Stimulated activated effector memory CD8-positive, alpha-beta T cell treated with anti-CD3 and anti-CD28 coated beads, Interleukin-12 subunit alpha, Interleukin-12 subunit beta, amount 100 ng/mL, for 72 hours (primary cell): ENCODE results near the gene DAGLB.

Experiments
- ATAC-seq: fragments of 150-1000 bp; cut with Tn5 transposase; 2 replicates; pipeline ENCODE4 v1.10.0; 2021
- DNase-seq, 2 donors: peaks; one replicate each; pipeline ENCODE4 v3.0.0; 2021 to 2022; ENCODE audit warnings: low spot score in 2 of 2
- H3K27ac Mint-ChIP-seq: one replicate; pipeline ENCODE4 v1.8.0; 2022; ENCODE audit warnings: mild to moderate bottlenecking, mixed read lengths
- H3K36me3 Mint-ChIP-seq: one replicate; pipeline ENCODE4 v1.8.0; 2022; ENCODE audit warnings: mild to moderate bottlenecking, mixed read lengths
- H3K4me1 Mint-ChIP-seq: one replicate; pipeline ENCODE4 v1.8.0; 2022; ENCODE audit warnings: mixed read lengths
- H3K4me3 Mint-ChIP-seq: one replicate; pipeline ENCODE4 v1.8.0; 2022; ENCODE audit warnings: mild to moderate bottlenecking, mixed read lengths
- H3K9me3 Mint-ChIP-seq: one replicate; pipeline ENCODE4 v1.8.0; 2022; ENCODE audit warnings: mixed read lengths

Gene DAGLB

GRCh38 chr7:6446838-6447580, 745 bp downstream of the DAGLB start:
- Mint-ChIP-seq H3K4me1 (peaks cover 30% of the 10 kb centered on the region), H3K27ac (peak overlapping the region; percentile 96), H3K9me3 (no peaks in the 10 kb centered on the region), H3K4me3 (peak overlapping the region; percentile 90), H3K36me3 (peaks cover 52% of the 10 kb centered on the region)
- ATAC-seq (peak; percentile 60), DNase-seq (peak; percentile 7 to 74)

- ATAC-seq, result no peak
- H3K36me3 Mint-ChIP-seq, result peaks cover 70% of the 10 kb centered on the region
- H3K4me3 Mint-ChIP-seq, result no peak overlapping the region
- H3K4me1 Mint-ChIP-seq, result peaks cover 33% of the 10 kb centered on the region
- H3K27ac Mint-ChIP-seq, result no peak overlapping the region
- DNase-seq, result no peak
- H3K9me3 Mint-ChIP-seq, result no peaks in the 10 kb centered on the region
These were observed 3.1 kb downstream of the DAGLB start for GRCh38 chr7:6444516-6445269.

GRCh38 chr7:6443372-6443941, 4.3 kb downstream of the DAGLB start:
- ATAC-seq (no peak), DNase-seq (no peak)
- peaks cover 33% of the 10 kb centered on the region for H3K4me1 Mint-ChIP-seq
- H3K4me3 Mint-ChIP-seq, result no peak overlapping the region
- H3K36me3 Mint-ChIP-seq, result peaks cover 76% of the 10 kb centered on the region
- H3K27ac Mint-ChIP-seq, result no peak overlapping the region
- H3K9me3 Mint-ChIP-seq, result no peaks in the 10 kb centered on the region

- ATAC-seq (no peak), DNase-seq (no peak)
- Mint-ChIP-seq H3K4me3 (no peak overlapping the region), H3K36me3 (peaks cover 63% of the 10 kb centered on the region), H3K27ac (peak overlapping the region; percentile 69), H3K9me3 (no peaks in the 10 kb centered on the region), H3K4me1 (peaks cover 32% of the 10 kb centered on the region)
These were observed 5.6 kb downstream of the DAGLB start for GRCh38 chr7:6442114-6442513.

- peaks cover 64% of the 10 kb centered on the region for H3K36me3 Mint-ChIP-seq
- H3K9me3 Mint-ChIP-seq, result no peaks in the 10 kb centered on the region
- H3K4me3 Mint-ChIP-seq, result no peak overlapping the region
- no peak overlapping the region for H3K27ac Mint-ChIP-seq
- no peak for DNase-seq
- no peak for ATAC-seq
- peaks cover 32% of the 10 kb centered on the region for H3K4me1 Mint-ChIP-seq
These were observed 7.4 kb downstream of the DAGLB start for GRCh38 chr7:6440381-6440780.

GRCh38 chr7:6438427-6438826, 9.3 kb downstream of the DAGLB start:
- peaks cover 52% of the 10 kb centered on the region for H3K36me3 Mint-ChIP-seq
- H3K4me1 Mint-ChIP-seq, result peaks cover 26% of the 10 kb centered on the region
- H3K9me3 Mint-ChIP-seq, result no peaks in the 10 kb centered on the region
- DNase-seq (no peak), ATAC-seq (no peak)
- H3K27ac Mint-ChIP-seq, result no peak overlapping the region
- H3K4me3 Mint-ChIP-seq, result no peak overlapping the region

- Mint-ChIP-seq H3K36me3 (peaks cover 50% of the 10 kb centered on the region), H3K9me3 (no peaks in the 10 kb centered on the region), H3K4me1 (peaks cover 20% of the 10 kb centered on the region), H3K27ac (no peak overlapping the region), H3K4me3 (no peak overlapping the region)
- DNase-seq (no peak), ATAC-seq (peak; percentile 53)
These were observed 10.5 kb downstream of the DAGLB start for GRCh38 chr7:6437251-6437650.

- peak; percentile 23 for ATAC-seq
These were observed 11.4 kb downstream of the DAGLB start for GRCh38 chr7:6436385-6436685.

GRCh38 chr7:6435486-6436384, 12.0 kb downstream of the DAGLB start:
- H3K4me3 Mint-ChIP-seq, result peak overlapping the region; percentile 17
- ATAC-seq (peak; percentile 93), DNase-seq (peak; percentile 90 to 93)
- peaks cover 54% of the 10 kb centered on the region for H3K36me3 Mint-ChIP-seq
- H3K9me3 Mint-ChIP-seq, result no peaks in the 10 kb centered on the region
- H3K4me1 Mint-ChIP-seq, result peaks cover 15% of the 10 kb centered on the region
- no peak overlapping the region for H3K27ac Mint-ChIP-seq

More at GRCh38 chr7:6436385-6436685, 11.4 kb downstream of the DAGLB start:
- Mint-ChIP-seq H3K4me3 (peak overlapping the region; percentile 17), H3K36me3 (peaks cover 49% of the 10 kb centered on the region), H3K27ac (no peak overlapping the region), H3K4me1 (peaks cover 15% of the 10 kb centered on the region), H3K9me3 (no peaks in the 10 kb centered on the region)
- no peak for DNase-seq

GRCh38 chr7:6433784-6434615, 13.8 kb downstream of the DAGLB start:
- Mint-ChIP-seq H3K27ac (no peak overlapping the region), H3K4me1 (peaks cover 15% of the 10 kb centered on the region), H3K9me3 (no peaks in the 10 kb centered on the region), H3K36me3 (peaks cover 55% of the 10 kb centered on the region), H3K4me3 (no peak overlapping the region)
- ATAC-seq (no peak), DNase-seq (no peak)

GRCh38 chr7:6432781-6433180, 15.0 kb downstream of the DAGLB start:
- Mint-ChIP-seq H3K36me3 (peaks cover 67% of the 10 kb centered on the region), H3K4me3 (no peak overlapping the region), H3K4me1 (peaks cover 15% of the 10 kb centered on the region), H3K9me3 (no peaks in the 10 kb centered on the region), H3K27ac (no peak overlapping the region)
- ATAC-seq (no peak), DNase-seq (no peak)

- DNase-seq (no peak), ATAC-seq (no peak)
- Mint-ChIP-seq H3K9me3 (no peaks in the 10 kb centered on the region), H3K36me3 (peaks cover 84% of the 10 kb centered on the region), H3K27ac (no peak overlapping the region), H3K4me1 (peaks cover 7% of the 10 kb centered on the region), H3K4me3 (no peak overlapping the region)
These were observed 16.8 kb downstream of the DAGLB start for GRCh38 chr7:6430974-6431373.

- ATAC-seq, result no peak
- Mint-ChIP-seq H3K27ac (no peak overlapping the region), H3K4me3 (no peak overlapping the region), H3K36me3 (peaks cover 83% of the 10 kb centered on the region), H3K4me1 (peaks cover 1% of the 10 kb centered on the region), H3K9me3 (no peaks in the 10 kb centered on the region)
- DNase-seq, result no peak
These were observed 17.3 kb downstream of the DAGLB start for GRCh38 chr7:6430271-6430940.

- Mint-ChIP-seq H3K36me3 (peaks cover 68% of the 10 kb centered on the region), H3K4me3 (no peak overlapping the region), H3K27ac (no peak overlapping the region), H3K9me3 (no peaks in the 10 kb centered on the region), H3K4me1 (peaks cover 11% of the 10 kb centered on the region)
- DNase-seq (no peak), ATAC-seq (no peak)
These were observed 21.8 kb downstream of the DAGLB start for GRCh38 chr7:6425948-6426347.
